Smooth muscle cell (in vitro differentiated cells): ENCODE results near the gene LRRFIP2. TPM values are rescaled to one million over a fixed set of nuclear protein-coding genes. Genes with fewer than 3 reads are reported as not detected.
"Not testable (repeated sequence)": the region's sequence is repeated elsewhere in the genome, so short reads cannot be mapped to it uniquely, and the experiment has no call there.

Source experiments
- DNase-seq: peaks from one replicate; lab custom pipeline; 2025; ENCODE audit not compliant: unreplicated experiment; lab: John Stamatoyannopoulos, UW
- H2AFZ ChIP-seq: fragments of 200-600 bp; sonication (generic); 2 replicates; pipeline ENCODE4 v1.6.0; 2016; ENCODE audit warnings: antibody characterized with exemption, low read depth, mild to moderate bottlenecking
- H3F3A ChIP-seq: fragments of 200-600 bp; sonication (generic); 2 replicates; pipeline ENCODE4 v1.6.0; 2017; ENCODE audit warnings: antibody characterized with exemption, low read depth
- H3K27ac ChIP-seq: fragments of 200-600 bp; sonication (generic); 2 replicates; pipeline ENCODE4 v1.5.1; 2016; ENCODE audit warnings: low read depth, mild to moderate bottlenecking
- H3K27me3 ChIP-seq: fragments of 200-600 bp; sonication (generic); 2 replicates; pipeline ENCODE4 v1.6.1; 2016; ENCODE audit warnings: low read depth, mild to moderate bottlenecking
- H3K36me3 ChIP-seq: fragments of 200-600 bp; sonication (generic); 2 replicates; pipeline ENCODE4 v1.5.1; 2016; ENCODE audit warnings: low read depth
- H3K4me1 ChIP-seq: fragments of 200-600 bp; sonication (generic); 2 replicates; pipeline ENCODE4 v1.5.1; 2016; ENCODE audit warnings: low read depth
- H3K4me2 ChIP-seq: fragments of 200-600 bp; sonication (generic); 2 replicates; pipeline ENCODE4 v1.6.0; 2016; ENCODE audit warnings: mild to moderate bottlenecking
- H3K4me3 ChIP-seq: fragments of 200-600 bp; sonication (generic); 2 replicates; pipeline ENCODE4 v1.5.1; 2016; ENCODE audit warnings: mild to moderate bottlenecking
- H3K79me2 ChIP-seq: fragments of 200-600 bp; sonication (generic); 2 replicates; pipeline ENCODE4 v1.6.0; 2016; ENCODE audit warnings: low read depth, mild to moderate bottlenecking
- H3K9ac ChIP-seq: fragments of 200-600 bp; sonication (generic); 2 replicates; pipeline ENCODE4 v1.6.0; 2016; ENCODE audit warnings: low read depth
- H3K9me3 ChIP-seq: fragments of 200-600 bp; sonication (generic); replicated peaks from 2 replicates; pipeline ENCODE4 v1.5.1; 2016; ENCODE audit warnings: low read depth
- H4K20me1 ChIP-seq: fragments of 200-600 bp; sonication (generic); 2 replicates; pipeline ENCODE4 v1.6.0; 2016; ENCODE audit warnings: low read depth
- WGBS: methylation state at CpG from one replicate; pipeline ENCODE4 v1.1.7; 2016; ENCODE audit warnings: low lambda C conversion rate; 5-methylcytosine and 5-hydroxymethylcytosine counted together
- polyA plus RNA-seq: library from polyadenylated mRNA; unstranded; fragments of >200 nt; fragmentation: Nextera tagmentation; extraction: Ambion mirVana; gene quantifications from 2 replicates; pipeline ENCODE4 v1.2.1, GENCODE V29; 2016
- total RNA-seq: library from RNA; depleted of rRNA; stranded (reverse); fragments of >200 nt; gene quantifications from 2 replicates; pipeline ENCODE4 v1.2.3, GENCODE V29; 2014
- TF ChIP-seq, protein P1 (sequence below): fragments of 200-600 bp; sonication (generic); IDR thresholded peaks from 2 replicates; pipeline ENCODE4 v1.5.1; 2017; ENCODE audit warnings: borderline replicate concordance, mild to moderate bottlenecking, antibody characterized with exemption; ENCODE audit not compliant: insufficient read depth, poor library complexity, severe bottlenecking

Gene LRRFIP2, protein sequence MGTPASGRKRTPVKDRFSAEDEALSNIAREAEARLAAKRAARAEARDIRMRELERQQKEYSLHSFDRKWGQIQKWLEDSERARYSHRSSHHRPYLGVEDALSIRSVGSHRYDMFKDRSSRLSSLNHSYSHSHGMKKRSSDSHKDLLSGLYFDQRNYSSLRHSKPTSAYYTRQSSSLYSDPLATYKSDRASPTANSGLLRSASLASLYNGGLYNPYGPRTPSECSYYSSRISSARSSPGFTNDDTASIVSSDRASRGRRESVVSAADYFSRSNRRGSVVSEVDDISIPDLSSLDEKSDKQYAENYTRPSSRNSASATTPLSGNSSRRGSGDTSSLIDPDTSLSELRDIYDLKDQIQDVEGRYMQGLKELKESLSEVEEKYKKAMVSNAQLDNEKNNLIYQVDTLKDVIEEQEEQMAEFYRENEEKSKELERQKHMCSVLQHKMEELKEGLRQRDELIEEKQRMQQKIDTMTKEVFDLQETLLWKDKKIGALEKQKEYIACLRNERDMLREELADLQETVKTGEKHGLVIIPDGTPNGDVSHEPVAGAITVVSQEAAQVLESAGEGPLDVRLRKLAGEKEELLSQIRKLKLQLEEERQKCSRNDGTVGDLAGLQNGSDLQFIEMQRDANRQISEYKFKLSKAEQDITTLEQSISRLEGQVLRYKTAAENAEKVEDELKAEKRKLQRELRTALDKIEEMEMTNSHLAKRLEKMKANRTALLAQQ
- total RNA-seq: 34.6 and 44.2 TPM in 2 replicates
- polyA plus RNA-seq: 25.6 and 36.0 TPM in 2 replicates

DNA sequence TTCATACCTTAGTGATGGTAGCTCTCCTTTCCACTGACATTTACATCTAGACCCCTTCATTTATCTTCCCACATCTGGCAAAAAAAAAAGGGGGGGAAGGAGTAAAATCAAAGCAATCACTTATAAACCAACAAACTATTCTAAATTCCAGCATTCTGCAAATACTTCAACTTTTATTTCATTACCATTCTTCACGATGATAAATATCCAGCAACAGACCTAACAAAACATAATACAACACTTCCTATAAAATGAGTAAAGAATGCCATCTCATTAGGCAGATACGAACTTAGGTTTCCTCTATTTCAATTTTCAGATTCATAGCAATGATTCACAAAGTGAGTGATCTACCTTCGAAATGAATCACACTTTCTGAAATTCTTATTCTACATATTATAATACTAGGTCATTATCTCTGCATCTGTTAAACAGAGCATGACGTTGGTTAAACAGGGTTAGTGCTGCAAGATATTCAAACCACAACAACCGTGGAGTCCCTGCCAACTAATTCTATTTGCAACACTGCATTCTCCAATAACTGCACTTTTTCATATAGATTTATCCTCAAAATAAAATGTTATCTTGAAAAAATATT is at the start of gene LRRFIP2:
TSS of gene LRRFIP2 (minus strand) at position 51 of the 595 bp plus-strand sequence. CDS start 25,599 bp downstream, outside the sequence.
- Histone ChIP-seq H3K9ac (peak within 1 kb of the TSS; percentile 94), H4K20me1 (peaks cover 42% of the 10 kb centered on the region), H3K27ac (peak within 1 kb of the TSS; percentile 82), H3K27me3 (no peaks in the 10 kb centered on the region), H3K4me2 (peak within 1 kb of the TSS; percentile 89), H3K79me2 (peaks cover 90% of the 10 kb centered on the region), H3K9me3 (no peaks in the 10 kb centered on the region), H3F3A (peaks cover 7% of the 10 kb centered on the region), H3K4me1 (peaks cover 14% of the 10 kb centered on the region), H3K36me3 (peaks cover 4% of the 10 kb centered on the region), H2AFZ (peak within 1 kb of the TSS; percentile 96), H3K4me3 (peak within 1 kb of the TSS; percentile 87)
- TF ChIP-seq, protein P1, sequence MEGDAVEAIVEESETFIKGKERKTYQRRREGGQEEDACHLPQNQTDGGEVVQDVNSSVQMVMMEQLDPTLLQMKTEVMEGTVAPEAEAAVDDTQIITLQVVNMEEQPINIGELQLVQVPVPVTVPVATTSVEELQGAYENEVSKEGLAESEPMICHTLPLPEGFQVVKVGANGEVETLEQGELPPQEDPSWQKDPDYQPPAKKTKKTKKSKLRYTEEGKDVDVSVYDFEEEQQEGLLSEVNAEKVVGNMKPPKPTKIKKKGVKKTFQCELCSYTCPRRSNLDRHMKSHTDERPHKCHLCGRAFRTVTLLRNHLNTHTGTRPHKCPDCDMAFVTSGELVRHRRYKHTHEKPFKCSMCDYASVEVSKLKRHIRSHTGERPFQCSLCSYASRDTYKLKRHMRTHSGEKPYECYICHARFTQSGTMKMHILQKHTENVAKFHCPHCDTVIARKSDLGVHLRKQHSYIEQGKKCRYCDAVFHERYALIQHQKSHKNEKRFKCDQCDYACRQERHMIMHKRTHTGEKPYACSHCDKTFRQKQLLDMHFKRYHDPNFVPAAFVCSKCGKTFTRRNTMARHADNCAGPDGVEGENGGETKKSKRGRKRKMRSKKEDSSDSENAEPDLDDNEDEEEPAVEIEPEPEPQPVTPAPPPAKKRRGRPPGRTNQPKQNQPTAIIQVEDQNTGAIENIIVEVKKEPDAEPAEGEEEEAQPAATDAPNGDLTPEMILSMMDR: no peak
- WGBS: 26% methylated on average over 5 of the region's 5 CpGs
- DNase-seq: no peak

DNA sequence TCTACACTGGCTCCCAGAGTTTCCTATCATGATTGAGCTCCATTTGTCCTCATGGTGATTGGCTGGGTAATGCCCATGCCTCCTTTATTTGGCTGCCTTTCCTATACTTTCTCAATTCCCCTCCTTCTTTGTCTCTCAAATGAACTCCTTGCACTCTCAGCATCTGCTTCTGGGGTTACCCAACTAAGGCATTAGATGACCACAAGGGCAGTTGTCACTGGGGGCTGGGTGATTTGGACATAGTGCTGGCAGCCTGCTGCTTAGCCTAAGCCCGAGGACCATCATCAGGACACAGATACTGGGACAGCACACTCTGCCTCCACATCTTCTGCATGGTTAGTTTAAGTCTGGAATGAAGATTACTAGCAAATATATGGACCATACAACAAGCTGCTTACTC is 49.2 kb upstream of the LRRFIP2 start:
- Histone ChIP-seq H4K20me1 (no peaks in the 10 kb centered on the region), H3F3A (no peaks in the 10 kb centered on the region), H3K27me3 (peaks cover 19% of the 10 kb centered on the region), H3K4me1 (no peaks in the 10 kb centered on the region), H3K9ac (no peak overlapping the region), H3K9me3 (no peaks in the 10 kb centered on the region), H3K27ac (no peak overlapping the region), H3K4me3 (no peak overlapping the region), H3K36me3 (no peaks in the 10 kb centered on the region), H2AFZ (no peak overlapping the region), H3K79me2 (no peaks in the 10 kb centered on the region), H3K4me2 (no peak overlapping the region)
- 89% methylated on average over 1 of the region's 1 CpG for WGBS
- TF ChIP-seq, protein P1: no peak
- DNase-seq: no peak

DNA sequence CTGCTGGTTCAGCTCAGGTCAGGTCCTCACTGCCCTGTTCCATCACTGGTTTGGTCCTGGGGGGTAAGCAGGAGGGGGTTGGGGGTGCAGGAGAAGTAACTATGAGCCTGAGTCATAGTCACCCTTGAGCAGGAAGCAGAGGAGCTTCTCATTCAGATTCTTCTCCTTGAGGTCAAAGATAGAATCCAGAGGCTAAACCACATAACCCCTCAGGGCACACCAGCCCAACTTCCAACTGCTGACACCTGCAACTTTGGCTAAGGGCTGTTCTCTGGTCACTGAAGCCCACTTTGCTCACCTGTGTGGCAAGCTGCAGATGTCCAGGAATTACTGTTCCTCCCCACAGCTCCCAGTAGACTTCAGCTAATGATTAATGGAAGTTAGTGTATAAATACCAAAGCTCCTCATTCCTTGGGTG is 48.8 kb upstream of the LRRFIP2 start:
- Histone ChIP-seq H2AFZ (no peak overlapping the region), H3K4me2 (no peak overlapping the region)
- TF ChIP-seq, protein P1: no peak

DNA sequence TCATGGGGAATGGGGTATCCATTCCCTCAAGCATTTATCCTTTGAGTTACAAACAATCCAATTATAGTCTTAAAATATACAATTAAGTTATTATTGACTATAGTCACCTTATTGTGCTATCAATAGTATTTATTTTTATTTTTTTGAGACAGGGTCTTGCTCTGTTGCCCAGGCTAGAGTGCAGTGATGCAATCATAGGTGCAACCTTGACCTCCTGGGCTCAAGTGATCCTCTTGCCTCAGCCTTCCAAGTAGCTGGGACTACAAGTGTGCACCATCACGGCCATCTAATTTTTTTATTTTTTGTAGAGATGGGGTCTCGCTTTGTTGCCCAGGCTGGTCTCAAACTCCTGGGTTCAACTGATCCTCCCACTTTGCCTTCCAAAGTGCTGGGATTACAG is 48.2 kb upstream of the LRRFIP2 start:
- not testable (repeated sequence) for H3K36me3 ChIP-seq, H4K20me1 ChIP-seq, H3K4me1 ChIP-seq, H3F3A ChIP-seq, H3K4me3 ChIP-seq, H3K27ac ChIP-seq, H2AFZ ChIP-seq, DNase-seq, H3K9ac ChIP-seq, H3K4me2 ChIP-seq, H3K9me3 ChIP-seq, H3K79me2 ChIP-seq, H3K27me3 ChIP-seq
- 89% methylated on average over 2 of the region's 2 CpGs for WGBS

More for the DNA sequence above, 48.8 kb upstream of the LRRFIP2 start:
- DNase-seq: no peak
- Histone ChIP-seq H3K9ac (no peak overlapping the region), H3F3A (no peaks in the 10 kb centered on the region), H3K4me3 (no peak overlapping the region), H3K4me1 (no peaks in the 10 kb centered on the region), H3K27ac (no peak overlapping the region), H3K79me2 (no peaks in the 10 kb centered on the region), H4K20me1 (no peaks in the 10 kb centered on the region), H3K9me3 (no peaks in the 10 kb centered on the region), H3K27me3 (peaks cover 14% of the 10 kb centered on the region), H3K36me3 (no peaks in the 10 kb centered on the region)
